CD4-positive, alpha-beta T cell treated with Interleukin-17A for 4 hours (primary cell): Measurements from ENCODE around the gene ZMYM5.
A peak's percentile ranks its signal among the peaks of the same experiment; 100 is the strongest.
"Not testable (repeated sequence)": the region's sequence is repeated elsewhere in the genome, so short reads cannot be mapped to it uniquely, and the experiment has no call there.

Experiments used
- DNase-seq: peaks from one replicate; pipeline ENCODE4 v3.0.0-alpha.2; 2020; ENCODE audit warnings: mixed read lengths

The ZMYM5 gene

GRCh38 chr13:19818223-19818842, 45.1 kb downstream of the ZMYM5 start:
- peak; percentile 40 for DNase-seq

DNA sequence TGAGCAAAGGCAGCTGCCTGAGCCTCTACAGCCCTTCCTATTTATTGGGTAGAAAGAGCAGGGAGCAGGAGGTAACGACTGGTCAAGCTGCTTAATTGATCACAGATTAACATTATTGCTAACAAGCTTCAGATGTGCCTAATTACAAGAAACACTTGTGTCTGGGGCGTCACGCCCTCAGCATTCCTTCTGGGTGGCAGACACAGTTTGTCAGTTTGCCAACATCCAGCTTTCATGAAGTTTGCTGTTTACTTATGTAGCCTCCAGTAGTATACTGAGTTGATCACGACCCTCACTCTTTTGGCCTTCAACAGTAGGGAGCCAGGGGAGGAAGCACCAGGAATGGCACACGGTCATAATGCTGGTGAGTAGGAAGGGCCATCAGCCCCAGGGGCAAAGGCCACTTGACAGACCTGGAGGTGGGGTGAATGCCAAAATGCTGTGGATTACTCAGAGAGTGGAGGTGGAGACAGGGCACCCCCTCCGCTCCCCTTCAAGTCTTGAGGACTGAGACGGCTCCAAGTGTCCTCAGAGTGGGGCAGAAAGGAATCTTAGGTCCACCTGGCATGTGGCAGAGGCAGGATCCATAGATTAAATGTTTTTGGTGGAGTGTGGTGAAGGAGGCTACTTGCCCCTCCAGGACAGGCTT, 45.8 kb downstream of the ZMYM5 start:
- no peak for DNase-seq

- DNase-seq = no peak
These were observed 46.3 kb downstream of the ZMYM5 start for GRCh38 chr13:19817106-19817505.

DNA sequence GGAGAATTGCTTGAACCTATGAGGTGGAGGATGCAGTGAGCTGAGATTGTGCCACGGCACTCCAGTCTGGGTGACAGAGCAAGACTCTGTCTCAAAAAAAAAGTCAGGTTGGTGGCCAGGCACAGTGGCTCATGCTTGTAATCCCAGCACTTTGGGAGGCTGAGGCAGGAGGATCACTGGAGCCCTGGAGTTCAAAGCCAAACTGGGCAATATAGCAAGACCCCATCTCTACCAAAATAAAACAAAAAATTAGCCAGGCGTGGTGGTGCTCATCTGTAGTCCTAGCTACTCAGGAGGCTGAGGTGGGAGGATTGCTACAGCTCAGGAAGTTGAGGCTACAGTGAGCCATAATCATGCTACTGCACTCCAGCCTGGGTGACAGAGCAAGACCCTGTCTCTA, 47.6 kb downstream of the ZMYM5 start:
- DNase-seq = not testable (repeated sequence)

- no peak for DNase-seq
These were observed 52.2 kb downstream of the ZMYM5 start for GRCh38 chr13:19810996-19811881.

- DNase-seq = no peak
These were observed 53.3 kb downstream of the ZMYM5 start for GRCh38 chr13:19810151-19810550.

DNA sequence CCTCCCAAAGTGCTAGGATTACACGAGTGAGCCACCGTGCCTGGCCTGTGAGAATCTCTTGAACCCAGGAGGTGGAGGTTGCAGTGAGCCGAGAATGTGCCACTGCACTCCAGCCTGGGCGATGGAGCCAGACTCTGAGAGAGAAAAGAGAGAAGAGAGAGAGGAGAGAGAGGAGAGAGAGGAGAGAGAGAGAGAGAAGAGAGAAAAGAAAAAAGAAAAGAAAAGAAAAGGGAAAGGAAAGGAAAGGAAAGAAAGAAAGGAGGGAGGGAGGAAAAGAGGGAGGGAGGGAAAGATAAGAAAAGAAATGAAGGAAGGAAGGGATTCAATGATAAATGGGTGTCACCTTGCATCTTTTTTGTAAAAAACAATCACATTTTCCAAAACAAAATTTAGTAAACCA, 57.7 kb downstream of the ZMYM5 start:
- no peak for DNase-seq

DNA sequence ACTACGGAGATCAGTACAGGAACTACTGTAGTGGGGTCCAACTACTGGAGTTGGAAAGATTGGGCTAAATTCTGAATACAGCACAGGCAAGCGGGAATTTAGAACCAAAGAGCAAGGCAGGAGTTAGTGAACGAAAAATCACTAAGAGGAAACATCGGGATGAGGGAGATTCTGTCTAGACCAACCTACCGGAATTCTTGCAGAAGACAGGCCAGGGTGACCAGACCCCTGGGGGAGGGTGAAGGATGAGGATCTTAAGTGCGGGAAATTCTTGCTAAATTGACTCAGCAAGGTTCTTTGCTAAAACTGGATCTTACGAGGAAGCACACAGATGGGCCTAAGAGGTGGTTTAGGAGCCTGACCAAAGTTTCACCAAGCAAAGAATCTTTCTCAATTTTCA, 67.5 kb downstream of the ZMYM5 start:
- no peak for DNase-seq

- DNase-seq = no peak
These were observed 68.8 kb downstream of the ZMYM5 start for GRCh38 chr13:19794631-19795030.

GRCh38 chr13:19791953-19792537, 71.4 kb downstream of the ZMYM5 start:
- DNase-seq = no peak

DNA sequence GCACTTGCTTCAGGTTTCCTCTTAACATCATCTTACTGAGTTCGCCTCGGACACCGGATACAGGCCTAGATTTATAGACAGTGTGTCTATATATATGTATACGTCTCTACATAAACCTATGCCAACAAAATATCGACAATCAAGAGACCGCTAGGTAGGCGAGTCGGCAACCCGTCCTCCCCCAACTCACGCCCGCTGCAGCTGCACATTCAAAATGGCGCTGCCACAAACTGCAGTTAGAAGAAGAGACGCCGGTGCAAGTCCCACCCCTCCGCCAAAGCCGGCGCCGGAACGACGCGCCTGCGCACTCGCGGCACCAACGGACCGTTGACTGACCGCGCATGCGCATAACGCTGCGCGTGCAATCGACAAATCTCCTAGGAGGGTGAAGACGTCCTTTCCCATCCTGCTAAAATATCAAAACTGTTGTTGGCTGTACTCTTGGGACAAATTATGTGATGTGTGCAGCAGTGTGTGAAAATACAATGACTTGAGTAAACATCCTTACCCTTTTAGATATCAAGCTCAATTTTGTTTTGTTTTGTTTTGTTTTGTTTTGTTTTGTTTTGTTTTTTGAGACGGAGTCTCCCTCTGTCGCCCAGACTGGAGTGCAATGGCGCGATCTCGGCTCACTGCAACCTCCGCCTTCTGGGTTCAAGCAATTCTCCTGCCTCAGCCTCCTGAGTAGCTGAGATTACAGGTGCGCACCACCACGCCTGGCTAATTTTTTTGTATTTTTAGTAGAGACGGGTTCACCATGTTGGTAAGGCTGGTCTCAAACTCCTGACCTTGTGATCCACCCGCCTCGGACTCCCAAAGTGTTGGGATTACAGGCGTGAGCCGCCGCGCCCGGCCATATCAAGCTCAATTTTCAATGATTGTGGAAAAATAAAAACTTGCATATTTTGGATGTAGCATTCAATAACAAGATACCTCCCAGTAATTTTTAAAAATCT, 80.4 kb downstream of the ZMYM5 start, which contains the start of gene PSPC1:
Gene PSPC1, minus strand, starts transcription at position 219 of the 956 bp plus-strand sequence. Its CDS starts 188 bp downstream, at position 31.
- DNase-seq = peak; percentile 96

DNA sequence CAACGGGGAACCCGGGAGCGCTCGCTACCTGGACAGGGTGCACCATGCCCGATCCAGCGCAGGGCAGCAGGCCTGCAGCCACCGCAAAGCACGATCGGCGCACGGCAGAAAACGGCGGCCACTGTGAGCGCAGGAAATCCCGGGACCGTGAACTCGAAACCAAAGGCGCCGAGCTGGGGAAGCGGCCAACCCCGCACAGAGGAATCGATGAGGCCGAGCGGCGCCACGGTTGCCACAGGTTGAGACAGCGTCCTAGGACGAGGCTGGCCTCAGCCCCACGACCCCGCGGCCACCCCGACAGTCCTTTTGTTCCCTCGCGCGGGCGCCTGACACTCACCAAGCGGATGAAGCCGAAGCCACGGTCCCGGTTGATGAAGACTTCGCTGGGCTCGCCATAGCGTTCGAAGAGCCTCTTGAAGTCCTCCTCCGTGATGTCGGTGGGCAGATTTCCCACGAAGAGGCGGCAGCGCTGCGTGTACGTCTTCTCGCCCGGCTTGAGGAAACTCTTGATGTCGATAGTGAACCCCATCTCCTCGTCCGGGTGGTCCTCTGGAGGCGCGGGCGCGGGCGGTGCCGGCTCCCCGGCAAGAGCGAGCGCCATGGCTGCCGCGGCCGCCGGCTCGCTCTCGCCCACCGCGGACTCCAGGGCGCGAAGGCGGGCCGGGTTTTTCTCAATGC, 81.3 kb downstream of the ZMYM5 start:
- peak; percentile 66 for DNase-seq

- DNase-seq = no peak
These were observed 81.9 kb downstream of the ZMYM5 start for GRCh38 chr13:19781526-19781925.

DNA sequence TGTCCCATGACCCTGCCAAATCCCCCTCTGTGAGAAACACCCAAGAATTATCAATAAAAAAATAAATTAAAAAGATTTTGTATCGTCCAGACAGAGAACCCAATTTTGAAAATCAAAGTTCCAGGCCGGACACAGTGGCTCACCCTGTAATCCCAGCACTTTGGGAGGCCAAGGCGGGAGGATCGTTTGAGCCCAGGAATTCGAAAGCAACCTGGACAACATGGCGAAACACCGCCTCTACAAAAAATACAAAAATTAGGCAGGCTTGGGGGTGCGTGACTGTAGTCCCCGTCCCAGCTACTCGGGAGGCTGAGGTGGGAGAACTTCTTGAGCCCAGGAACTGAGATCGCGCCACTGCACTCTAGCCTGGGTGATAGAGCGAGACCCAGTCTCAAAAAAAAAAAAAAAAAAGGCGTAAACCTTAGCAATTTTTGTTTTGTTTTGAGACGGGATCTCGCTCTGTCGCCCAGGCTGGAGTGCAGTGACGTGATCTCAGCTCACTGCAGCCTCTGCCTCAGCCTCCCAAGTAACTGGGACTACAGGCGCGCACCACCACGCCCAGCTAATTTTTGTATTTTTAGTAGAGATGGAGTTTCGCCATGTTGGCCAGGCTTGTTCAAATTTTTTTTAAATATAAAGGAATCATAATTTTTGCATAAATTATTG, 82.6 kb downstream of the ZMYM5 start:
- peak; percentile 7 for DNase-seq
